NCI-H2227 (cell line): Measurements from ENCODE around the gene KNL1.
A peak's percentile ranks its signal among the peaks of the same experiment; 100 is the strongest.
"Not testable (repeated sequence)": the region's sequence is repeated elsewhere in the genome, so short reads cannot be mapped to it uniquely, and the experiment has no call there.

Experiments
- DNase-seq: peaks from one replicate; lab custom pipeline; 2025; ENCODE audit not compliant: unreplicated experiment; lab: John Stamatoyannopoulos, UW

The KNL1 gene

GRCh38 chr15:40578892-40579291 lies 15.2 kb upstream of the KNL1 start:
- no peak for DNase-seq

- not testable (repeated sequence) for DNase-seq
Observed at GRCh38 chr15:40581796-40582195, 12.3 kb upstream of the KNL1 start.

- DNase-seq: peak; percentile 41
Observed at GRCh38 chr15:40582726-40583246, 11.3 kb upstream of the KNL1 start.

- DNase-seq: no peak
Observed at GRCh38 chr15:40584191-40584590, 9.9 kb upstream of the KNL1 start.

GRCh38 chr15:40590667-40591050 lies 3.4 kb upstream of the KNL1 start:
- no peak for DNase-seq

GRCh38 chr15:40591389-40591788 lies 2.7 kb upstream of the KNL1 start:
- DNase-seq: peak; percentile 33

GRCh38 chr15:40593165-40593564 lies 884 bp upstream of the KNL1 start:
- no peak for DNase-seq

GRCh38 chr15:40594429-40594836 lies 384 bp downstream of the KNL1 start:
- peak; percentile 33 for DNase-seq

GRCh38 chr15:40595219-40595618 lies 1.2 kb downstream of the KNL1 start:
- no peak for DNase-seq

- DNase-seq: peak; percentile 2
Observed at GRCh38 chr15:40595773-40596172, 1.7 kb downstream of the KNL1 start.

GRCh38 chr15:40597024-40597423 lies 3.0 kb downstream of the KNL1 start:
- DNase-seq: no peak

- no peak for DNase-seq
Observed at GRCh38 chr15:40598126-40598525, 4.1 kb downstream of the KNL1 start.

- DNase-seq: no peak
Observed at GRCh38 chr15:40598672-40599071, 4.6 kb downstream of the KNL1 start.

GRCh38 chr15:40600956-40601355 lies 6.9 kb downstream of the KNL1 start:
- DNase-seq: peak; percentile 47

GRCh38 chr15:40603935-40604334 lies 9.9 kb downstream of the KNL1 start:
- DNase-seq: no peak

GRCh38 chr15:40613080-40613479 lies 19.0 kb downstream of the KNL1 start:
- DNase-seq: no peak

- DNase-seq: no peak
Observed at GRCh38 chr15:40618023-40618422, 24.0 kb downstream of the KNL1 start.

GRCh38 chr15:40618906-40619305 lies 24.9 kb downstream of the KNL1 start:
- no peak for DNase-seq

- no peak for DNase-seq
Observed at GRCh38 chr15:40623361-40623760, 29.3 kb downstream of the KNL1 start.

- no peak for DNase-seq
Observed at GRCh38 chr15:40630313-40630712, 36.3 kb downstream of the KNL1 start.

- no peak for DNase-seq
Observed at GRCh38 chr15:40633178-40633577, 39.1 kb downstream of the KNL1 start.

GRCh38 chr15:40637221-40637745 lies 43.2 kb downstream of the KNL1 start:
- DNase-seq: no peak

- no peak for DNase-seq
Observed at GRCh38 chr15:40639677-40640076, 45.6 kb downstream of the KNL1 start.
